Effector memory CD8-positive, alpha-beta T cell (primary cell): ENCODE results near the gene TMX2.
A peak's percentile ranks its signal among the peaks of the same experiment; 100 is the strongest.
"Not testable (repeated sequence)": the region's sequence is repeated elsewhere in the genome, so short reads cannot be mapped to it uniquely, and the experiment has no call there.

Source experiments
- ATAC-seq: fragments of 150-1000 bp; cut with Tn5 transposase; replicated peaks from 2 replicates; pipeline ENCODE4 v1.10.0; 2021; ENCODE audit warnings: mild to moderate bottlenecking, moderate library complexity
- DNase-seq, 3 experiments: peaks; one replicate each; pipeline ENCODE4 v3.0.0; 2021
- H3K27ac Mint-ChIP-seq, 2 donors: one replicate each; pipeline ENCODE4 v1.8.0; 2022; ENCODE audit warnings: mild to moderate bottlenecking in 2 of 2, mixed read lengths in 2 of 2, moderate library complexity in 2 of 2
- H3K27me3 Mint-ChIP-seq, 2 donors: one replicate each; pipeline ENCODE4 v1.8.0; 2022; ENCODE audit warnings: mixed read lengths in 2 of 2
- H3K36me3 Mint-ChIP-seq: one replicate; pipeline ENCODE4 v1.8.0; 2022; ENCODE audit warnings: mild to moderate bottlenecking, moderate library complexity, mixed read lengths; ENCODE audit not compliant: insufficient read depth
- H3K4me1 Mint-ChIP-seq, 2 donors: one replicate each; pipeline ENCODE4 v1.8.0; 2022; ENCODE audit warnings: low read depth in 2 of 2, mixed read lengths in 2 of 2
- H3K4me3 Mint-ChIP-seq, 2 donors: one replicate each; pipeline ENCODE4 v1.8.0; 2022; ENCODE audit warnings: mild to moderate bottlenecking in 2 of 2, mixed read lengths in 2 of 2, moderate library complexity in 2 of 2
- H3K9me3 Mint-ChIP-seq, 2 donors: one replicate each; pipeline ENCODE4 v1.8.0; 2022; ENCODE audit warnings: mixed read lengths in 2 of 2
- total RNA-seq, 9 experiments: gene quantifications; one replicate each; lab custom pipeline; 2026; lab: John Stamatoyannopoulos, UW

The TMX2 gene
- 22.1 to 103 (median 40.5) reads per million in 9 experiments for total RNA-seq

- ATAC-seq (peak; percentile 89), DNase-seq (peak; percentile 85 to 87 (median 86))
- H3K9me3 Mint-ChIP-seq: no peaks in the 10 kb centered on the region
- H3K4me1 Mint-ChIP-seq: peaks cover 22 to 34% of the 10 kb centered on the region in 2 donors
- H3K36me3 Mint-ChIP-seq: peaks cover 23% of the 10 kb centered on the region
- H3K27me3 Mint-ChIP-seq: no peaks in the 10 kb centered on the region
- H3K27ac Mint-ChIP-seq: peak within 1 kb of the TSS; percentile 86 to 97
- peak within 1 kb of the TSS; percentile 89 to 91 for H3K4me3 Mint-ChIP-seq
Observed at GRCh38 chr11:57712256-57713150, at the start of gene TMX2. Gene TMX2, plus strand, starts transcription at chr11:57712593. Its CDS starts 26 bp downstream, at chr11:57712619.

GRCh38 chr11:57662893-57663292 lies 49.5 kb upstream of the TMX2 start:
- Mint-ChIP-seq H3K27ac (no peak overlapping the region), H3K27me3 (no peaks in the 10 kb centered on the region), H3K9me3 (no peaks in the 10 kb centered on the region), H3K36me3 (peaks cover 53% of the 10 kb centered on the region), H3K4me1 (peaks cover 18 to 19% of the 10 kb centered on the region in 2 donors), H3K4me3 (no peak overlapping the region)
- ATAC-seq (no peak), DNase-seq (no peak)

- Mint-ChIP-seq H3K4me3 (no peak overlapping the region), H3K4me1 (peaks cover 14 to 19% of the 10 kb centered on the region in 2 donors), H3K27ac (no peak overlapping the region), H3K9me3 (no peaks in the 10 kb centered on the region), H3K36me3 (peaks cover 61% of the 10 kb centered on the region), H3K27me3 (no peaks in the 10 kb centered on the region)
- no peak for DNase-seq
- ATAC-seq: no peak
Observed at GRCh38 chr11:57663975-57664374, 48.4 kb upstream of the TMX2 start.

- Mint-ChIP-seq H3K27me3 (no peaks in the 10 kb centered on the region), H3K4me3 (peak overlapping the region; percentile 98 to 99), H3K27ac (peak overlapping the region; percentile 98 to 99), H3K9me3 (no peaks in the 10 kb centered on the region), H3K36me3 (peaks cover 41% of the 10 kb centered on the region), H3K4me1 (peaks cover 32 to 34% of the 10 kb centered on the region in 2 donors)
- ATAC-seq (peak; percentile 67), DNase-seq (peak in 2 of 3 experiments; percentile 86 to 91)
Observed at GRCh38 chr11:57667117-57667735, 45.2 kb upstream of the TMX2 start.

- H3K9me3 Mint-ChIP-seq: no peaks in the 10 kb centered on the region
- peak; percentile 99 for DNase-seq
- H3K27me3 Mint-ChIP-seq: no peaks in the 10 kb centered on the region
- peaks cover 40% of the 10 kb centered on the region for H3K36me3 Mint-ChIP-seq
- peak within 1 kb of the TSS; percentile 98 to 99 for H3K27ac Mint-ChIP-seq
- H3K4me3 Mint-ChIP-seq: peak within 1 kb of the TSS; percentile 98 to 99
- ATAC-seq: peak; percentile 80
- H3K4me1 Mint-ChIP-seq: peaks cover 32 to 37% of the 10 kb centered on the region in 2 donors
Observed at GRCh38 chr11:57667736-57668433, 44.5 kb upstream of the TMX2 start, which contains the start of gene ZDHHC5. Gene ZDHHC5, plus strand, starts transcription at chr11:57668114. Its CDS starts 4,977 bp downstream, at chr11:57673091.

- peak overlapping the region; percentile 98 to 99 for H3K27ac Mint-ChIP-seq
- peaks cover 45% of the 10 kb centered on the region for H3K36me3 Mint-ChIP-seq
- peak; percentile 1 for ATAC-seq
- H3K9me3 Mint-ChIP-seq: no peaks in the 10 kb centered on the region
- no peaks in the 10 kb centered on the region for H3K27me3 Mint-ChIP-seq
- peak in 1 of 3 experiments; percentile 47 for DNase-seq
- peaks cover 35 to 42% of the 10 kb centered on the region in 2 donors for H3K4me1 Mint-ChIP-seq
- peak overlapping the region; percentile 98 to 99 for H3K4me3 Mint-ChIP-seq
Observed at GRCh38 chr11:57668434-57668782, 44.0 kb upstream of the TMX2 start.

- Mint-ChIP-seq H3K4me3 (no peak overlapping the region), H3K27ac (peak overlapping the region in 1 of 2 donors; percentile 22), H3K9me3 (no peaks in the 10 kb centered on the region), H3K36me3 (peaks cover 65% of the 10 kb centered on the region), H3K4me1 (peaks cover 48 to 49% of the 10 kb centered on the region in 2 donors), H3K27me3 (no peaks in the 10 kb centered on the region)
- ATAC-seq (no peak), DNase-seq (no peak)
Observed at GRCh38 chr11:57674251-57674650, 38.1 kb upstream of the TMX2 start.

GRCh38 chr11:57675176-57675941 lies 37.0 kb upstream of the TMX2 start:
- H3K36me3 Mint-ChIP-seq: peaks cover 73% of the 10 kb centered on the region
- peak overlapping the region in 1 of 2 donors; percentile 32 for H3K4me3 Mint-ChIP-seq
- DNase-seq (no peak), ATAC-seq (no peak)
- H3K27me3 Mint-ChIP-seq: no peaks in the 10 kb centered on the region
- H3K4me1 Mint-ChIP-seq: peaks cover 43 to 50% of the 10 kb centered on the region in 2 donors
- H3K27ac Mint-ChIP-seq: peak overlapping the region; percentile 22 to 46
- H3K9me3 Mint-ChIP-seq: no peaks in the 10 kb centered on the region

- peaks cover 37 to 56% of the 10 kb centered on the region in 2 donors for H3K4me1 Mint-ChIP-seq
- no peaks in the 10 kb centered on the region for H3K27me3 Mint-ChIP-seq
- no peak for DNase-seq
- H3K36me3 Mint-ChIP-seq: peaks cover 66% of the 10 kb centered on the region
- no peaks in the 10 kb centered on the region for H3K9me3 Mint-ChIP-seq
- no peak overlapping the region for H3K27ac Mint-ChIP-seq
- no peak for ATAC-seq
- H3K4me3 Mint-ChIP-seq: no peak overlapping the region
Observed at GRCh38 chr11:57679396-57679795, 33.0 kb upstream of the TMX2 start.

GRCh38 chr11:57680552-57680874 lies 31.9 kb upstream of the TMX2 start:
- DNase-seq (no peak), ATAC-seq (no peak)
- Mint-ChIP-seq H3K27me3 (no peaks in the 10 kb centered on the region), H3K4me3 (no peak overlapping the region), H3K27ac (peak overlapping the region; percentile 75 to 88), H3K36me3 (peaks cover 70% of the 10 kb centered on the region), H3K4me1 (peaks cover 31 to 52% of the 10 kb centered on the region in 2 donors), H3K9me3 (no peaks in the 10 kb centered on the region)

- no peak overlapping the region for H3K4me3 Mint-ChIP-seq
- H3K4me1 Mint-ChIP-seq: peaks cover 26 to 45% of the 10 kb centered on the region in 2 donors
- H3K27me3 Mint-ChIP-seq: no peaks in the 10 kb centered on the region
- H3K36me3 Mint-ChIP-seq: peaks cover 72% of the 10 kb centered on the region
- DNase-seq: no peak
- no peak for ATAC-seq
- peak overlapping the region; percentile 83 to 88 for H3K27ac Mint-ChIP-seq
- no peaks in the 10 kb centered on the region for H3K9me3 Mint-ChIP-seq
Observed at GRCh38 chr11:57681168-57681567, 31.2 kb upstream of the TMX2 start.

- H3K27ac Mint-ChIP-seq, H3K27me3 Mint-ChIP-seq, ATAC-seq, H3K9me3 Mint-ChIP-seq, H3K4me1 Mint-ChIP-seq, H3K4me3 Mint-ChIP-seq, DNase-seq: not testable (repeated sequence)
- H3K36me3 Mint-ChIP-seq: peaks cover 89% of the 10 kb centered on the region
Observed at GRCh38 chr11:57690474-57690873, 21.9 kb upstream of the TMX2 start.
